K562 (cell line): ENCODE results near the gene SLAMF6. TPM values are rescaled to one million over a fixed set of nuclear protein-coding genes. Genes with fewer than 3 reads are reported as not detected.

ENCODE experiments used
- ATAC-seq: fragments of 200-7000 bp; cut with Tn5 transposase; 3 replicates; pipeline ENCODE4 v1.9.1; 2020; ENCODE audit warnings: moderate library complexity
- BruUV-seq: library from RNA; stranded (reverse); fragments of 400-500 nt; replicated peaks from 2 replicates; lab custom pipeline; 2021; lab: Mats Ljungman, UMichigan
- CTCF ChIA-PET: fragments of 300-600 bp; formaldehyde crosslinking; extraction: SDS; loops from one replicate; lab custom pipeline; 2021; ENCODE audit warnings: low intra/inter-chr PET ratio; lab: Yijun Ruan, JAX
- POLR2A ChIA-PET: fragments of 300-600, 350-650 bp; sonication (Branson Sonifier 250); formaldehyde crosslinking; extraction: SDS; loops from one replicate; lab custom pipeline; 2021; ENCODE audit warnings: antibody characterized with exemption, inconsistent platforms; lab: Yijun Ruan, JAX
- DNase-seq, 4 experiments: peaks; one replicate each; pipeline versions ENCODE4 v3.0.0 to v3.0.0-alpha.2; 2011 to 2018; ENCODE audit warnings: low spot score in 3 of 4, mixed read lengths in 3 of 4; ENCODE audit errors: extremely low read depth in 1 of 4
- FAIRE-seq: peaks from 2 replicates; lab custom pipeline; 2011; peaks lifted over from hg19 to GRCh38; lab: Jason Lieb, UNC
- H2AFZ ChIP-seq: 2 replicates; pipeline ENCODE4 v1.6.0; 2011; ENCODE audit warnings: low read depth, low read length, control low read depth, inconsistent platforms
- H3K27ac ChIP-seq: fragments of 200-600 bp; 3 replicates; pipeline ENCODE4 v1.8.0; 2011; ENCODE audit warnings: low read depth, mild to moderate bottlenecking, control low read depth, inconsistent platforms, low read length, moderate library complexity, mixed read lengths; ENCODE audit errors: extremely low read depth
- H3K27me3 ChIP-seq, 2 experiments: fragments of 300-600 bp in 1 of 2; 2 replicates in 1 of 2; 3 replicates in 1 of 2; pipeline versions ENCODE4 v1.6.0 to v1.8.0; 2011; ENCODE audit warnings: inconsistent platforms in 2 of 2, low read length in 2 of 2, mild to moderate bottlenecking in 1 of 2, mixed read lengths in 1 of 2, moderate library complexity in 1 of 2; ENCODE audit not compliant: control insufficient read depth in 2 of 2, insufficient read depth in 2 of 2
- H3K36me3 ChIP-seq: fragments of 300-600 bp; 3 replicates; pipeline ENCODE4 v1.8.0; 2011; ENCODE audit warnings: mild to moderate bottlenecking, low read length, inconsistent platforms; ENCODE audit not compliant: control insufficient read depth, insufficient read depth
- H3K4me1 ChIP-seq, 2 experiments: fragments of 200-600 bp in 1 of 2; replicated peaks in 1 of 2; 2 replicates in 1 of 2; 3 replicates in 1 of 2; pipeline versions ENCODE4 v1.5.1 to v1.8.0; 2011; ENCODE audit warnings: inconsistent platforms in 2 of 2, low read length in 2 of 2, mild to moderate bottlenecking in 1 of 2, mixed read lengths in 1 of 2, moderate library complexity in 1 of 2; ENCODE audit not compliant: control insufficient read depth in 2 of 2, insufficient read depth in 2 of 2
- H3K4me2 ChIP-seq: 2 replicates; pipeline ENCODE4 v1.6.1; 2011; ENCODE audit warnings: low read length, control low read depth, inconsistent platforms, mixed read lengths; ENCODE audit not compliant: insufficient read depth
- H3K4me3 ChIP-seq: fragments of 200-600 bp; sonication (generic), shearing (Covaris generic); 2 replicates; pipeline ENCODE4 v1.5.1; 2016; ENCODE audit warnings: control low read depth, inconsistent platforms
- H3K79me2 ChIP-seq: fragments of 200-600 bp; 3 replicates; pipeline ENCODE4 v1.8.0; 2011; ENCODE audit warnings: low read length, inconsistent platforms; ENCODE audit not compliant: control insufficient read depth, insufficient read depth
- H3K9ac ChIP-seq, 2 experiments: 2 replicates each; pipeline versions ENCODE4 v1.6.0 to v1.6.1; 2011; ENCODE audit warnings: low read depth in 2 of 2, low read length in 2 of 2, control low read depth in 1 of 2, inconsistent platforms in 1 of 2, mild to moderate bottlenecking in 1 of 2, mixed read lengths in 1 of 2; ENCODE audit not compliant: insufficient read depth in 1 of 2
- H3K9me1 ChIP-seq: one replicate; pipeline ENCODE4 v1.6.0; 2011; ENCODE audit warnings: inconsistent platforms, mild to moderate bottlenecking, low read length, moderate library complexity; ENCODE audit not compliant: control insufficient read depth, insufficient read depth
- H3K9me3 ChIP-seq: replicated peaks from 2 replicates; pipeline ENCODE4 v1.5.1; 2011; ENCODE audit warnings: low read depth, low read length, inconsistent platforms; ENCODE audit not compliant: control insufficient read depth, insufficient read depth
- H4K20me1 ChIP-seq: replicated peaks from 2 replicates; pipeline ENCODE4 v1.6.1; 2011; ENCODE audit warnings: low read length, inconsistent platforms, mixed read lengths; ENCODE audit not compliant: control insufficient read depth, insufficient read depth
- HMGXB4 ChIP-seq: sonication (generic); formaldehyde crosslinking; IDR thresholded peaks from 2 replicates; pipeline ENCODE4 v1.8.1; 2023; ENCODE audit warnings: mild to moderate bottlenecking, missing genetic modification reagents
- MGA ChIP-seq: fragments of 450-650 bp; IDR thresholded peaks from 2 replicates; pipeline ENCODE4 v1.6.1; 2016; ENCODE audit warnings: mild to moderate bottlenecking, moderate library complexity
- WGBS: fragments of 100-300 bp; shearing (Covaris generic); methylation state at CpG from one replicate; pipeline ENCODE4 v1.1.6; 2016; ENCODE audit warnings: low coverage, mixed read lengths; ENCODE audit not compliant: insufficient coverage; ENCODE audit errors: missing lambda C conversion rate; 5-methylcytosine and 5-hydroxymethylcytosine counted together
- in situ Hi-C: fragments of 300-500 bp; cut with MboI; formaldehyde crosslinking; loops from 4 replicates; pipeline ENCODE4 v1.15.0; 2018; ENCODE audit warnings: inconsistent platforms, mixed read lengths
- intact Hi-C: fragments of 100-400 bp; cut with micrococcal nuclease; formaldehyde crosslinking; loops from 2 replicates; pipeline ENCODE4 v1.14.2; 2022
- polyA plus RNA-seq, 8 experiments: library from polyadenylated mRNA; depleted of rRNA in 4 of 8; stranded (reverse) in 5 of 8; unstranded in 3 of 8; fragments of >200 nt; fragmentation: Nextera tagmentation in 2 of 8; fragmentation: Illumina TruSeq in 1 of 8; extraction: Ambion mirVana in 2 of 8; extraction: Trizol in 1 of 8; gene quantifications; 2 replicates each; pipeline versions ENCODE4 v1.2.1 to v1.2.3, GENCODE V29; 2011 to 2014; ENCODE audit warnings: inconsistent platforms in 1 of 8, missing spikeins in 1 of 8
- total RNA-seq, 7 experiments: library from RNA; depleted of rRNA in 6 of 7; stranded (reverse); fragments of >200 nt in 6 of 7; fragmentation: Illumina TruSeq in 2 of 7; extraction: Trizol in 2 of 7; gene quantifications; 2 replicates each; pipeline versions ENCODE4 v1.2.1 to v1.2.3, GENCODE V29; 2011 to 2021; ENCODE audit warnings: low replicate concordance in 1 of 7

SLAMF6 gene
- total and polyA plus RNA-seq, 9 of the 15 experiments (the other 6 are each of a cell fraction or from before 2014, with no cell fraction given) = 0.56 to 4.8 (median 1.1) TPM

- POLR2A ChIA-PET = no interaction called here
Measured at GRCh38 chr1:160552425-160552824, 29.4 kb upstream of the SLAMF6 start.

More at GRCh38 chr1:160552425-160552824, 29.4 kb upstream of the SLAMF6 start:
- Histone ChIP-seq H3K27ac (no peak overlapping the region), H2AFZ (no peak overlapping the region; the same call in 1 of the 2 replicates), H3K4me2 (no peak overlapping the region), H3K9ac (no peak overlapping the region), H4K20me1 (no peaks in the 10 kb centered on the region), H3K4me1 (peaks cover 22 to 43% of the 10 kb centered on the region in 2 experiments), H3K9me3 (no peaks in the 10 kb centered on the region), H3K27me3 (no peaks in the 10 kb centered on the region), H3K9me1 (no peaks in the 10 kb centered on the region), H3K79me2 (no peaks in the 10 kb centered on the region), H3K4me3 (no peak overlapping the region), H3K36me3 (no peaks in the 10 kb centered on the region)
- BruUV-seq = no TSS peak
- TF ChIP-seq HMGXB4 (no peak), MGA (peak; percentile 29; the same call in 1 of the 2 replicates)
- in situ Hi-C loops (no loop called here), intact Hi-C loops (no loop called here)
- CTCF ChIA-PET = no interaction called here
- ATAC-seq = no peak
- DNase-seq = no peak
- 82% methylated on average over 2 of the region's 2 CpGs for WGBS
- FAIRE-seq = no peak
